ENCODE data around the gene MIPOL1.
"Not testable (repeated sequence)": the region's sequence is repeated elsewhere in the genome, so short reads cannot be mapped to it uniquely, and the experiment has no call there.

Gene MIPOL1

GRCh38 chr14:37278636-37279538 lies 81.2 kb downstream of the MIPOL1 start:
- FAIRE-seq = no peak

DNA sequence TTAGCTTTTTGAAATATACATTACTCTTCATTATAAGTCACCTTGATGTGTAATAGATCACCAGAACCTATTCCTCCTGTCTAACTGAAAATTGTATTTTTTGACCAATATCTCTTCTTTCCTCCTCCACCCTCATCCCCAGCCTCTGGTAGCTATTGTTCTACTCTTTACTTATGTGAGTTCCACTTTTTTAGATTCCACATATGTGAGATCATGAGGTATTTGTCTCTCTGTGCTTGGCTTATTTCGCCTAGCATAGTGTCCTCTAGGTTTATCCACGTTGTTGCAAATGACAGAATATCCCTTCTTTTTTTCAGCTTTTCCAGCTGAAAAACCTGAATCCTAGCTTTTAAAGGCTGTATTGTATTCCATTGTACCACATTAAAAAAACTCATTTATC lies 82.1 kb downstream of the MIPOL1 start:
- no peak for FAIRE-seq

More at GRCh38 chr14:37278636-37279538, 81.2 kb downstream of the MIPOL1 start:
- DNase-seq (ENCODE audit: insufficient read length, low spot score) = no peak

DNA sequence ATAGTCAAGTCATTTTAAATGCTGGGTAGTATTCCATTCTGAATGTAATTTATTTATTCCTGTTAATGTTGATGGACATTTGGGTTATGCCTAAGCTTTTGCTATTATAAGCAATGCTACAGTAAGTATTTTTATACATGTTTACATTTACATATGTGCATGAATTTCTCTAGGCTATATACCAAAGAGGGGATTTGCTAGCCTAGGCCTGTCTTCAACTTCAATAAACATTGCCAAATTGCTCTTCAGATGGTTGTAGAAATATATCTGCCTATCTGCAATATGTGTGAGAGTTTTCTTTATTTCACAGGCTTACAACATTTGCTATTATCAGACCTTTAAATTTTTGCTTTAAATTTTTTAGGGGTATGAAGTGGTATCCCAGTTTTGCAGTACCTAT lies 87.0 kb downstream of the MIPOL1 start:
- DNase-seq (ENCODE audit: insufficient read length, low spot score) (no peak), FAIRE-seq (no peak)

More for the DNA sequence above, 82.1 kb downstream of the MIPOL1 start:
- DNase-seq (ENCODE audit: insufficient read length, low spot score) = no peak

DNA sequence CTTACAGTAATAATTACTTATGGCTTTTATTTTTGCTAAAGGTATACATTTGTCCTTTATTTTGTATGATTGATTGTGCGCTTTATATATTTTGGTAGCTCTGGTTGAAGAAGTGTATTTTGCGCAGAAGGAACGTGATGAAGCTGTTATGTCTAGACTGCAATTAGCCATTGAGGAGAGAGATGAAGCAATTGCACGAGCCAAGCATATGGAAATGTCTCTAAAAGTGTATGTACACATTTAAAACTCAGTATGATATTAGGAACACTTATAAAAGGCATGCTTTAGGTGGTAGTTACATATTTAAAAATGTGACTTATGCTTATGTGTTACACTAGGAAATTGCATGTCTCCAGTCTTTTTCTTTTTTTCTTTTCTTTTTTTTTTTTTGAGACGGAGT lies 87.5 kb downstream of the MIPOL1 start:
- DNase-seq (ENCODE audit: insufficient read length, low spot score) (no peak), FAIRE-seq (no peak)

DNA sequence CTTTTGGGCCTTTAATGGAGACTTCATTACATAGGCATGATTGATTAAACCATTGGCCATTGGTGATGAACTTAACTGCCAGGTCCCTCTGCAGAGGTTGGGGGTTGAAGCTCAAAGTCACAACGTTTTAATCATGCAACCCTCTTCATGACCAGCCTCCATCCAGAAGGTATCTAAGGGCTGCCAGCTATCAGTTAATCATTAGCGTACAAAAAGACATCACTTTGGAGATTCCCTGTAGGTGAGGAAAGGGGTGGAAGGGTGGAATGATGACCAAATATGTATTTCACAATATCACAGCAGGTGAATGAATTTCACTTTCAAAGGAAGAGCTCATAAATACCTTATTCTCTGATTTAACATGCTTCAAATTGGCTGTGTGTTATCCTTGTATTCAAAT lies 92.0 kb downstream of the MIPOL1 start:
- FAIRE-seq (no peak), DNase-seq (ENCODE audit: insufficient read length, low spot score) (no peak)

DNA sequence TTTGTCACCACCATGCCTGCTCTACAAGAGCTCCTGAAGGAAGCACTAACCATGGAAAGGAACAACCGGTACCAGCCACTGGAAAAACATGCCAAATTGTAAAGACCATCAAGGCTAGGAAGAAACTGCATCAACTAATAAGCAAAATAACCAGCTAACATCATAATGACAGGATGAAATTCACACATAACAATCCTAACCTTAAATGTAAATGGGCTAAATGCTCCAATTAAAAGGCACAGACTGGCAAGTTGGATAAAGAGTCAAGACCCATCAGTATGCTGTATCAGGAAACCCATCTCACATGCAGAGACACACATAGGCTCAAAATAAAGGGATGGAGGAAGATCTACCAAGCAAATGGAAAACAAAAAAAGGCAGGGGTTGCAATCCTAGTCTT lies 97.5 kb downstream of the MIPOL1 start:
- not testable (repeated sequence) for DNase-seq (ENCODE audit: insufficient read length, low spot score); FAIRE-seq

- FAIRE-seq = no peak
- DNase-seq (ENCODE audit: insufficient read length, low spot score) = no peak
Measured at GRCh38 chr14:37311252-37311651, 113.5 kb downstream of the MIPOL1 start.

DNA sequence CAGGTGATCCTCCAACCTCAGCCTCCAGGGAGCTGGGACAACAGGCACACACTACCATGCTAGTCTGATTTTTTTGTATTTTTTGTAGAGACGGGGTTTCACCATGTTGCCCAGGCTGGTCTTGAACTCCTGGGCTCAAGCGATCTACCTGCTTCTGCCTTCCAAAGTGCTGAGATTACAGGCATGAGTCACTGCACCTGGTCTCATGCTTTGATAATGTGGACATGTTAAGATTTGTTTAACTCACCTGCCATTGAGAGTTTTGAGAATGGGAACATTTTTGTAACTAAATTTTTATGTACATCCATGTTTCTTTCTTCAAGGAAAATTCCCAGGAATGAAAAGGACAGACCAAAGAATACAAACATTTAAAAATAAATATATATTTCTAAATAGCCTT lies 121.2 kb downstream of the MIPOL1 start:
- FAIRE-seq = no peak
- DNase-seq (ENCODE audit: insufficient read length, low spot score) = no peak

DNA sequence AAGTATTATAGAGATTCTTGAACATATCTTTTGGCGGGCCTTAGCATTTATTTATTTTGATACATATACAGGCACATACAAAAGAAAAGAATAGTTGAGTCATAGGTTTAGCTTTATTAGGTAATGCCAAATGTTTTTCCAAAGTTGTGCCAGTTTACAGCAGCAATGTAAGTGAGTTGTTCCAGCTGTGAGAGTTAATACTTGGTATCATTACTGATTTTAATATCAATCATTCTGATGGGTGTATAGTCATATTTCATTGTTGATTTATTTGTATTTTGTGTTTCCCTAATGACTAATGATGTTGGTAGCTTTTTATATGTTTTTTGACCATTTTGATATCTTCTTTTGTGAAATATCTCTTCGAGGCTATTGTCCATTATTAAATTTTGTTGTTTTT lies 122.4 kb downstream of the MIPOL1 start:
- DNase-seq (ENCODE audit: insufficient read length, low spot score) = no peak
- no peak for FAIRE-seq

DNA sequence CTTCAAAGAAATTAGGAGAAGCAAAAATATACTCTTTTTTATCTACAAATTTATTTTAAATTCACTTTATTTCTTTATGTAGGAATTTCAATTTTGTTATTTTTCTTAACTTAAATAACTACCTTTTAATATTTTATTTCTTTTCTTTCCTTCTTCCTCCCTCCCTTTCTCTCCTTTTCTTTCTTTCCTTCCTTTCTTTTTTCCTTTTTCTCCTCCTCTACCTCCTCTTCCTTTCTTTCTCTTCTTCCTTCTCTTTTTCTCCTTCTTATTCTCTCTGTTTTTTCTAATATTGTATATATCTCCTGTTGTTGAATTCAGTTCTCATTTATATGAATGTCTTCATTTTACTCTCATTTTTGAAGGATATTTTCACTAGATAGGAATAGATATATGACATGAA lies 127.6 kb downstream of the MIPOL1 start:
- DNase-seq (ENCODE audit: insufficient read length, low spot score) (no peak), FAIRE-seq (no peak)

GRCh38 chr14:37326434-37326833 lies 128.7 kb downstream of the MIPOL1 start:
- DNase-seq (ENCODE audit: insufficient read length, low spot score) (no peak), FAIRE-seq (no peak)

GRCh38 chr14:37327933-37328332 lies 130.2 kb downstream of the MIPOL1 start:
- not testable (repeated sequence) for DNase-seq (ENCODE audit: insufficient read length, low spot score); FAIRE-seq

DNA sequence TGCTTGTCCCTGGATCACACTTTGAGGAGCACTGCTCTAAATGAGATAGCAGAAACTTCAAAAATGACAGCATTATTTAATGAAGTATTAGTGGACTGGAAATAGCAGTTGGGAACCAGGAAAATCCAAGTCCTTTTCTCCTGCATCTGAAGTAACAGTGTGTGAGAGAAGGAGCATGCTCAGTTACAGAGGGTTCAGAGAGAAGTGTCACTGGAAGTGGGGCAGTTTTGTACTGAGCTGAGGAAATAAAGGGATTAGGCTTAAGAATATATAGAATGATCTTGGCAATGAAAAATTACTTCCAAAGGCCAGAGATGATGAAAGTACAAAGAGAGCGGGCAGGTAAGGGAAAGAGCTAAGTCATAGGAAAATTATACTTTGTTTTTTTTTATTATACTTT lies 130.9 kb downstream of the MIPOL1 start:
- FAIRE-seq (no peak), DNase-seq (ENCODE audit: insufficient read length, low spot score) (no peak)

DNA sequence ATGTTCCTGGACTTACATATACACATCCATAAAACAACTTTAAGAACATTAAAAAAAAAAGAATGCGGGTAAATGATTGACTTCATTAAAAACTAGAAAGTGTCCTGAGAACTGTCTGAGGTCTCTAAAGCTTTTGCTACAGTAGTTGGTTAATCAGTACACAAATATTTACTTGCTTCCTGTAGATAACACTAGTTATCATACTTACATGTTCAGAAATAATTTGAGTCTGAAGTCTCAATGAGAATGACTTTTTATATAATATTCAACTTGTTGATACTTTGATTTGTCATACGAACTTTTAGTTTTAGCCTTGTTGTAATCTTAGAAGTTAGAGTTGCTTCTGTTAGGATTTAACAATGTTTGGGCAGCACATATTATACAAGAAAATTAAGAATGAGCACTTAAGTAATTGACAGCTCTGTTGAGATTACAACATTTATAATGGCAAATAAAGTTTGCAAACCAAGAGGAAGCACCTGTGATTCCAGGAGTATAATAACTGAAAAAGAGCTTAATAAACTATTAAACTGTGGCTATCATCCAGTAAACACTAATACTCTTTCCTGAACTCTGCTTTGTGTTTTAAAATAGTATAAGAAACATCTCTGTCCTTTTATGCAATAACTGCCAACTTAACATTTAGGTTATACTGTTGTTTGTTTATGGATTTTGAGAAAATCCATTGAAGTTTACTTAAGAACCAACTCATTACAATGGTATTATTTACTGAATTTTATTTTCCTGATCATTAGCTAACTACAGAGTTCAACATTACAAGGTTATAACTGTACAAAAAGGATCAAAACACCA lies 131.7 kb downstream of the MIPOL1 start:
- DNase-seq (ENCODE audit: insufficient read length, low spot score) (no peak), FAIRE-seq (no peak)

GRCh38 chr14:37330910-37331309 lies 133.2 kb downstream of the MIPOL1 start:
- no peak for FAIRE-seq
- DNase-seq (ENCODE audit: insufficient read length, low spot score) = no peak

DNA sequence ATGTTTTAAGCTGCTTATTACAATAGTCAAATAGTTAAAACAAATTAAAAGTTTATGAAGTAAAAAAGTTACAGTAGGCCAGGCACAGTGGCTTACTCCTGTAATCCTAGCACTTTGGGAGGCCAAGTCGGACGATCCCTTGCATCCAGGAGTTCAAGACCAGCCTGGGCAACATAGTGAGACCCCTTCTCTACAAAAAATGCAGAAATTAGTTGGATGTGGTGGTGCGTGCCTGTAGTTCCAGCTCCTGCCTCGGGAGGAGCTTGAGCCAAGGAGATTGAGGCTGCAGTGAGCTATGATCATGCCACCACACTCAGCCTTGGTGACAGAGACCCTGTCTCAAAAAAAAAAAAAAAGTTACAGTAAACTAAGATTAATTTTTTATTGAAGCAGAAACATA lies 142.6 kb downstream of the MIPOL1 start:
- DNase-seq (ENCODE audit: insufficient read length, low spot score) (no peak), FAIRE-seq (no peak)

DNA sequence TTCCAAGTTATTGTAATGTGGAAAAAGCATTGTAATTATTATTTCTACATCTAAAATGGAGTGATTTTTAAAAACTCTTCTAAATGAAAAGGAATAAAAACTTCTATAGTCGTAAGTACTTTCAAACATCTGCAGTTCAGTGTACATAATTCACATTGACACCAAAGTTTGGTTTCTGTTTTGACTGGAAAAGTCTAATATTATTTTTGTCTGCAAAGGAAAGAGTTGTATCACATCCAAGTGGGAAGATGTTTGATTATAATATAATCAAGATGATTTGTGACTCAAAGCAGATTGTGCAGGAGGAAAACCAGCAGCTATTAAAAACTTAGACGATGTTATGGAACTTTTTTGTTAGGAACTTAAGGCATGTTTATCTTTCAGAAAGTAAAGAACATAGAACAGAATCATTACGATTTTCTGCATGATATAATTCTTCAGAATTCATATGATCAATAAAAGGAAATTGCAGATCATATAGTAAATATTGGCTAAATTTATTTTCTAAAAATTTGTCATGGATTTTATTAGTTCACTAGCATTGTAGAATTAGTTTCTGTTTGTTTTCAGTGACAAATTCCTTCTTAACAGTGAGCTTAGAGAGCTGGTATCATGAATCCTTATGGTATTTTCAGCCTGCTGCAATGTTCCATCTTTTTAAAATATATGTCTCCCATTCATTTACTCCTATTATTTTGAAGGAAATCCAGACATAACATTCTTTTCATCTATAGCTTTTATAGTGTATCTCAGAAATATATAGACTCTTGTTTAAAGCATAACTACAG lies 145.8 kb downstream of the MIPOL1 start:
- DNase-seq (ENCODE audit: insufficient read length, low spot score) (no peak), FAIRE-seq (no peak)

GRCh38 chr14:37363661-37364060 lies 165.9 kb downstream of the MIPOL1 start:
- FAIRE-seq (no peak), DNase-seq (ENCODE audit: insufficient read length, low spot score) (no peak)

GRCh38 chr14:37369425-37369824 lies 171.7 kb downstream of the MIPOL1 start:
- DNase-seq (ENCODE audit: insufficient read length, low spot score) = no peak
- FAIRE-seq = no peak

DNA sequence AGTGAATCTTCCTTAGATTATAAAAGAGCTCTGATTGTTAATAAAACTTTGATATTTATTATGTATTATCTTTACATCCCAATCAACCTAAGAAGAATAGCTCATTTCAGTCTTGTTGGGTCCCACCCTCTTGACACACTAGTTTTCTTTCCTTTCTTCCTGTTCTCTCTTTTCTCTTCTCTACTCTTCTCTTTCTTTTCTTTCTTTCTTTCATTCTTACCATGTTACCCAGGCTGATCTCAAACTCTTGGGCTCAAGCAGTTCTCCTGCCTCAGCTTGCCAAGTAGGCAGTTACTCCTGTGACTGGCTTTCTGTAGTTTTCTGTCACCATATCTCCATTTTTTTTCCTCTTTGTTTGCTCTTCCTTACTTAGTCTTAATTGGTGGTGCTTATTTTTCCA lies 177.8 kb downstream of the MIPOL1 start:
- FAIRE-seq (no peak), DNase-seq (ENCODE audit: insufficient read length, low spot score) (no peak)
